ENCODE data around the gene ZDHHC5. TPM values are rescaled to one million over a fixed set of nuclear protein-coding genes. Genes with fewer than 3 reads are reported as not detected.
A peak's percentile ranks its signal among the peaks of the same experiment; 100 is the strongest.

The ZDHHC5 gene
- total and polyA plus RNA-seq, 2 of the 13 experiments (the other 11 are each of a cell fraction or from before 2014, with no cell fraction given): 26.6 to 34.0 TPM

DNA sequence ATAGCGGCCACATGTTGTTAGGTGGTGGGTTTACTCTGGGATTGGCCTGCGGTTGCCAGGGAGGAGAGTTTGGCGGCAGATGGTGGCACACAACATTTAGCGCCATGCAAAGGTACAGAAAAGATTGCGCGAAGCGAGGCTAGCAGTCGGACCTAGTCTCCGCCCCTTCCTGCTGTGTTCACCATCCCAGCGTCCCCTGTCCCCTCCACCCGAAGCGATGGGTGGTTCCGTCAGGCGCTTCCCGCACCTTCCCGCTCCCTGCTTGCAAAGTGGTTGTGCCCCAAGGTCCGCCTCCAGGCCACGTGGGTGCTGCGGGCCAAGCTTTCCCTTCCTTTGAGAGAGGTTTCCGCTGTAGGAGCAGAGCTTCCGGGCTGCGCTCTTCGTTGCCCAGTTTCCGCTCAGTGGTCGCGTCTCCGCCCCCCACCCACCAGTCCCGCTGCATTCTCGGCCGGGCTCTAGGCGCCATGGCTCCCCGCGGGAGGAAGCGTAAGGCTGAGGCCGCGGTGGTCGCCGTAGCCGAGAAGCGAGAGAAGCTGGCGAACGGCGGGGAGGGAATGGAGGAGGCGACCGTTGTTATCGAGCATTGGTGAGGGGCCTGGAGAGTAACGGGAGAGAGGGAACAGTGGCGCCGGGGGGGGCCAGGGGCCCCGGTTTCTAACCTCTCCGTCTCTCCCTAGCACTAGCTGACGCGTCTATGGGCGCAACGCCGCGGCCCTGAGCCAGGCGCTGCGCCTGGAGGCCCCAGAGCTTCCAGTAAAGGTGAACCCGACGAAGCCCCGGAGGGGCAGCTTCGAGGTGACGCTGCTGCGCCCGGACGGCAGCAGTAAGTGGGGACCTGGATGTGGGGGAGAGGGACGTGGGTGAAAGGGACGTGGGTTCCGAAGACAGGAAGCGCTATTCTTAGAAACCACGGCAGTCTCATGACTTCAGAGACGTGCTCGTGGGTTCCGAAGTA lies 73.5 kb downstream of the ZDHHC5 start, which contains the start of gene SELENOH (continued):
- TF ChIP-seq, protein P1, sequence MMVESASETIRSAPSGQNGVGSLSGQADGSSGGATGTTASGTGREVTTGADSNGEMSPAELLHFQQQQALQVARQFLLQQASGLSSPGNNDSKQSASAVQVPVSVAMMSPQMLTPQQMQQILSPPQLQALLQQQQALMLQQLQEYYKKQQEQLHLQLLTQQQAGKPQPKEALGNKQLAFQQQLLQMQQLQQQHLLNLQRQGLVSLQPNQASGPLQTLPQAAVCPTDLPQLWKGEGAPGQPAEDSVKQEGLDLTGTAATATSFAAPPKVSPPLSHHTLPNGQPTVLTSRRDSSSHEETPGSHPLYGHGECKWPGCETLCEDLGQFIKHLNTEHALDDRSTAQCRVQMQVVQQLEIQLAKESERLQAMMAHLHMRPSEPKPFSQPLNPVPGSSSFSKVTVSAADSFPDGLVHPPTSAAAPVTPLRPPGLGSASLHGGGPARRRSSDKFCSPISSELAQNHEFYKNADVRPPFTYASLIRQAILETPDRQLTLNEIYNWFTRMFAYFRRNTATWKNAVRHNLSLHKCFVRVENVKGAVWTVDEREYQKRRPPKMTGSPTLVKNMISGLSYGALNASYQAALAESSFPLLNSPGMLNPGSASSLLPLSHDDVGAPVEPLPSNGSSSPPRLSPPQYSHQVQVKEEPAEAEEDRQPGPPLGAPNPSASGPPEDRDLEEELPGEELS (CRISPR knock-in tag; IDR thresholded peaks at IDR 0.05): peak; percentile 39
- TF ChIP-seq ZNF143 (CRISPR knock-in tag; IDR thresholded peaks at IDR 0.05) (no peak; the same call in 1 of the 2 replicates), ZNF337 (CRISPR knock-in tag; IDR thresholded peaks at IDR 0.05; ENCODE audit: borderline replicate concordance, low read depth) (no peak), JARID2 (CRISPR knock-in tag; IDR thresholded peaks at IDR 0.05; ENCODE audit: insufficient replicate concordance) (no peak), ZNF34 (CRISPR knock-in tag; IDR thresholded peaks at IDR 0.05; ENCODE audit: borderline replicate concordance) (no peak), ZFX (CRISPR knock-in tag; IDR thresholded peaks at IDR 0.05; ENCODE audit: low read depth) (peak; percentile 75; the same call in 1 of the 2 replicates), IRF2 (CRISPR knock-in tag; IDR thresholded peaks at IDR 0.05) (peak; percentile 84), ZBTB26 (CRISPR knock-in tag; IDR thresholded peaks at IDR 0.05; ENCODE audit: borderline replicate concordance) (no peak), HOXA3 (CRISPR knock-in tag; IDR thresholded peaks at IDR 0.05) (peak; percentile 77), SP2 (CRISPR knock-in tag; IDR thresholded peaks at IDR 0.05) (peak; percentile 60; the same call in 1 of the 2 replicates), ZNF121 (CRISPR knock-in tag; IDR thresholded peaks at IDR 0.05) (peak; percentile 89), BRD4 (CRISPR knock-in tag; IDR thresholded peaks at IDR 0.05) (0 out of 2 replicates have a peak, but pooled peaks have one; percentile 53), ZFP91 (CRISPR knock-in tag; IDR thresholded peaks at IDR 0.05; ENCODE audit: borderline replicate concordance) (peak; percentile 89), ZNF879 (CRISPR knock-in tag; IDR thresholded peaks at IDR 0.05) (no peak), MIER2 (CRISPR knock-in tag; IDR thresholded peaks at IDR 0.05) (no peak)
- TF ChIP-seq, protein P2, sequence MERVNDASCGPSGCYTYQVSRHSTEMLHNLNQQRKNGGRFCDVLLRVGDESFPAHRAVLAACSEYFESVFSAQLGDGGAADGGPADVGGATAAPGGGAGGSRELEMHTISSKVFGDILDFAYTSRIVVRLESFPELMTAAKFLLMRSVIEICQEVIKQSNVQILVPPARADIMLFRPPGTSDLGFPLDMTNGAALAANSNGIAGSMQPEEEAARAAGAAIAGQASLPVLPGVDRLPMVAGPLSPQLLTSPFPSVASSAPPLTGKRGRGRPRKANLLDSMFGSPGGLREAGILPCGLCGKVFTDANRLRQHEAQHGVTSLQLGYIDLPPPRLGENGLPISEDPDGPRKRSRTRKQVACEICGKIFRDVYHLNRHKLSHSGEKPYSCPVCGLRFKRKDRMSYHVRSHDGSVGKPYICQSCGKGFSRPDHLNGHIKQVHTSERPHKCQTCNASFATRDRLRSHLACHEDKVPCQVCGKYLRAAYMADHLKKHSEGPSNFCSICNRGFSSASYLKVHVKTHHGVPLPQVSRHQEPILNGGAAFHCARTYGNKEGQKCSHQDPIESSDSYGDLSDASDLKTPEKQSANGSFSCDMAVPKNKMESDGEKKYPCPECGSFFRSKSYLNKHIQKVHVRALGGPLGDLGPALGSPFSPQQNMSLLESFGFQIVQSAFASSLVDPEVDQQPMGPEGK (CRISPR knock-in tag; IDR thresholded peaks at IDR 0.05): no peak
- TF ChIP-seq, protein P3, sequence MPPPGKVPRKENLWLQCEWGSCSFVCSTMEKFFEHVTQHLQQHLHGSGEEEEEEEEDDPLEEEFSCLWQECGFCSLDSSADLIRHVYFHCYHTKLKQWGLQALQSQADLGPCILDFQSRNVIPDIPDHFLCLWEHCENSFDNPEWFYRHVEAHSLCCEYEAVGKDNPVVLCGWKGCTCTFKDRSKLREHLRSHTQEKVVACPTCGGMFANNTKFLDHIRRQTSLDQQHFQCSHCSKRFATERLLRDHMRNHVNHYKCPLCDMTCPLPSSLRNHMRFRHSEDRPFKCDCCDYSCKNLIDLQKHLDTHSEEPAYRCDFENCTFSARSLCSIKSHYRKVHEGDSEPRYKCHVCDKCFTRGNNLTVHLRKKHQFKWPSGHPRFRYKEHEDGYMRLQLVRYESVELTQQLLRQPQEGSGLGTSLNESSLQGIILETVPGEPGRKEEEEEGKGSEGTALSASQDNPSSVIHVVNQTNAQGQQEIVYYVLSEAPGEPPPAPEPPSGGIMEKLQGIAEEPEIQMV (CRISPR knock-in tag; IDR thresholded peaks at IDR 0.05; ENCODE audit: low read depth): peak; percentile 65; the same call in 1 of the 2 replicates
